ENCODE results near the gene OTOP2.

The OTOP2 gene

GRCh38 chr17:74930535-74931036, 6.5 kb downstream of the OTOP2 start:
- DNase-seq = no peak

GRCh38 chr17:74935048-74935447, 11.0 kb downstream of the OTOP2 start:
- DNase-seq = no peak

- DNase-seq = no peak
These were observed 11.8 kb downstream of the OTOP2 start, which contains the start of gene OTOP3 for GRCh38 chr17:74935585-74936469. Gene OTOP3 (plus strand): TSS chr17:74935898. CDS start chr17:74935922, 24 bp downstream.

GRCh38 chr17:74936470-74936799, 12.4 kb downstream of the OTOP2 start:
- no peak for DNase-seq

- no peak for DNase-seq
These were observed 13.3 kb downstream of the OTOP2 start for GRCh38 chr17:74937064-74938051.

- no peak for DNase-seq
These were observed 14.3 kb downstream of the OTOP2 start for GRCh38 chr17:74938194-74938950.

GRCh38 chr17:74939534-74939933, 15.5 kb downstream of the OTOP2 start:
- DNase-seq = no peak

GRCh38 chr17:74941128-74941725, 17.2 kb downstream of the OTOP2 start:
- no peak for DNase-seq

GRCh38 chr17:74943808-74944522, 19.9 kb downstream of the OTOP2 start:
- no peak for DNase-seq

- DNase-seq = no peak
These were observed 21.5 kb downstream of the OTOP2 start for GRCh38 chr17:74945543-74945942.

- no peak for DNase-seq
These were observed 22.6 kb downstream of the OTOP2 start for GRCh38 chr17:74946641-74947040.

- DNase-seq = no peak
These were observed 23.1 kb downstream of the OTOP2 start for GRCh38 chr17:74947041-74947754.

- DNase-seq = no peak
These were observed 25.5 kb downstream of the OTOP2 start for GRCh38 chr17:74949455-74950115.

- DNase-seq = no peak
These were observed 26.1 kb downstream of the OTOP2 start for GRCh38 chr17:74950207-74950606.

- no peak for DNase-seq
These were observed 27.0 kb downstream of the OTOP2 start for GRCh38 chr17:74951065-74951464.

- no peak for DNase-seq
These were observed 27.8 kb downstream of the OTOP2 start for GRCh38 chr17:74951680-74952421.

- DNase-seq = no peak
These were observed 28.5 kb downstream of the OTOP2 start for GRCh38 chr17:74952431-74953133.

- DNase-seq = no peak
These were observed 29.1 kb downstream of the OTOP2 start for GRCh38 chr17:74953134-74953687.

GRCh38 chr17:74954115-74954514, 30.0 kb downstream of the OTOP2 start:
- no peak for DNase-seq

All from OCI-M1 (cell line).